Liver (tissue), 9 donors: ENCODE data around the gene NUDT16. TPM values are rescaled to one million over a fixed set of nuclear protein-coding genes. Genes with fewer than 3 reads are reported as not detected.

Experiments
- DNase-seq: peaks from one replicate; pipeline ENCODE4 v3.0.0-alpha.2; 2017; ENCODE audit warnings: low spot score
- H3K27ac ChIP-seq, 2 donors: one replicate each; pipeline ENCODE4 v1.7.0; 2013; ENCODE audit warnings: inconsistent platforms in 2 of 2, low read length in 2 of 2, control low read depth in 1 of 2, low read depth in 1 of 2, mild to moderate bottlenecking in 1 of 2
- H3K27me3 ChIP-seq, 4 donors: one replicate each; pipeline versions ENCODE4 v1.6.1 to v1.7.0; 2013; ENCODE audit warnings: low read length in 3 of 4, inconsistent platforms in 1 of 4, mild to moderate bottlenecking in 1 of 4, moderate library complexity in 1 of 4; ENCODE audit not compliant: control insufficient read depth in 4 of 4, insufficient read depth in 4 of 4
- H3K36me3 ChIP-seq, 4 donors: one replicate each; pipeline versions ENCODE4 v1.6.1 to v1.7.0; 2013; ENCODE audit warnings: low read length in 3 of 4, mild to moderate bottlenecking in 3 of 4, low read depth in 1 of 4, moderate library complexity in 1 of 4; ENCODE audit not compliant: control insufficient read depth in 4 of 4, insufficient read depth in 3 of 4
- H3K4me1 ChIP-seq, 4 donors: one replicate each; pipeline versions ENCODE4 v1.6.1 to v1.7.0; 2013; ENCODE audit warnings: low read length in 3 of 4, mild to moderate bottlenecking in 3 of 4, moderate library complexity in 1 of 4; ENCODE audit not compliant: control insufficient read depth in 4 of 4, insufficient read depth in 4 of 4
- H3K4me3 ChIP-seq, 3 donors: one replicate each; pipeline versions ENCODE4 v1.6.1 to v1.7.0; 2013; ENCODE audit warnings: low read length in 3 of 3, control low read depth in 1 of 3, low read depth in 1 of 3, mild to moderate bottlenecking in 1 of 3
- H3K9ac ChIP-seq, 2 donors: one replicate each; pipeline ENCODE4 v1.7.0; 2013; ENCODE audit warnings: low read length in 2 of 2, mild to moderate bottlenecking in 2 of 2, moderate library complexity in 2 of 2, control low read depth in 1 of 2, low read depth in 1 of 2
- H3K9me3 ChIP-seq, 4 donors: one replicate each; pipeline versions ENCODE4 v1.6.1 to v1.7.0; 2013; ENCODE audit warnings: low read length in 3 of 4; ENCODE audit not compliant: control insufficient read depth in 4 of 4
- EGR1 ChIP-seq, 2 donors: IDR thresholded peaks; 2 replicates each; pipeline ENCODE4 v1.6.1; 2016 to 2018; ENCODE audit warnings: antibody characterized with exemption in 2 of 2, low read depth in 2 of 2
- FOXA1 ChIP-seq: IDR thresholded peaks from 2 replicates; pipeline ENCODE4 v1.6.1; 2016; ENCODE audit warnings: antibody characterized with exemption
- FOXA2 ChIP-seq: IDR thresholded peaks from 2 replicates; pipeline ENCODE4 v1.6.1; 2016; ENCODE audit warnings: antibody characterized with exemption
- GABPA ChIP-seq, 2 donors: IDR thresholded peaks in 1 of 2; conservative IDR thresholded peaks in 1 of 2; 2 replicates each; pipeline ENCODE4 v1.6.1; 2016; ENCODE audit warnings: antibody characterized with exemption in 2 of 2, mild to moderate bottlenecking in 1 of 2, moderate library complexity in 1 of 2
- HNF4A ChIP-seq, 2 donors: conservative IDR thresholded peaks; 2 replicates each; pipeline ENCODE4 v1.6.1; 2016; ENCODE audit warnings: antibody characterized with exemption in 2 of 2, mild to moderate bottlenecking in 2 of 2
- HNF4G ChIP-seq: IDR thresholded peaks from 2 replicates; pipeline ENCODE4 v1.6.1; 2016; ENCODE audit warnings: antibody characterized with exemption
- JUND ChIP-seq, 2 donors: IDR thresholded peaks; 2 replicates each; pipeline ENCODE4 v1.6.1; 2016; ENCODE audit warnings: antibody characterized with exemption in 2 of 2
- NR2F2 ChIP-seq: IDR thresholded peaks from 2 replicates; pipeline ENCODE4 v1.6.1; 2016; ENCODE audit warnings: antibody characterized with exemption
- RAD21 ChIP-seq, 2 donors: IDR thresholded peaks; 2 replicates each; pipeline ENCODE4 v1.6.1; 2016; ENCODE audit warnings: antibody characterized with exemption in 2 of 2, mild to moderate bottlenecking in 2 of 2
- RXRA ChIP-seq, 2 donors: IDR thresholded peaks; 2 replicates each; pipeline ENCODE4 v1.6.1; 2017 to 2018; ENCODE audit warnings: antibody characterized with exemption in 2 of 2, mild to moderate bottlenecking in 1 of 2
- SP1 ChIP-seq: IDR thresholded peaks from 2 replicates; pipeline ENCODE4 v1.6.1; 2018; ENCODE audit warnings: antibody characterized with exemption, mild to moderate bottlenecking
- TAF1 ChIP-seq: conservative IDR thresholded peaks from 2 replicates; pipeline ENCODE4 v1.6.1; 2016; ENCODE audit warnings: antibody characterized with exemption, mild to moderate bottlenecking
- YY1 ChIP-seq: IDR thresholded peaks from 2 replicates; pipeline ENCODE4 v1.6.1; 2016; ENCODE audit warnings: antibody characterized with exemption, mild to moderate bottlenecking
- WGBS: extraction: QIAGEN DNeasy Blood & Tissue Kit; methylation state at CpG from one replicate; pipeline ENCODE4 v1.1.7; 2013; 5-methylcytosine and 5-hydroxymethylcytosine counted together
- polyA plus RNA-seq, 2 donors: library from polyadenylated mRNA; stranded (reverse) in 1 of 2; unstranded in 1 of 2; fragments of 200-250 nt in 1 of 2; fragments of >200 nt in 1 of 2; fragmentation: Nextera tagmentation in 1 of 2; extraction: Ambion mirVana in 1 of 2; gene quantifications; one replicate each; pipeline versions ENCODE4 v1.2.1 to v1.2.3, GENCODE V29; 2013 to 2015
- total RNA-seq, 2 donors: library from RNA; depleted of rRNA; stranded (reverse); fragments of >200 nt; gene quantifications; one replicate each; pipeline ENCODE4 v1.2.3, GENCODE V29; 2014
- TF ChIP-seq, protein P1 (sequence below): IDR thresholded peaks from 2 replicates; pipeline ENCODE4 v1.6.1; 2016; ENCODE audit warnings: antibody characterized with exemption
- TF ChIP-seq, protein P2 (sequence below): IDR thresholded peaks from 2 replicates; pipeline ENCODE4 v1.6.1; 2016; ENCODE audit warnings: antibody characterized with exemption
- TF ChIP-seq, protein P3 (sequence below): fragments of 150-350 bp; IDR thresholded peaks from 2 replicates; pipeline ENCODE4 v1.5.1; 2017; ENCODE audit warnings: improper control_type of control experiment, low read depth, low read length; ENCODE audit not compliant: missing input control
- TF ChIP-seq, protein P4 (sequence below): IDR thresholded peaks from 2 replicates; pipeline ENCODE4 v1.6.1; 2016; ENCODE audit warnings: antibody characterized with exemption
- TF ChIP-seq, protein P5 (sequence below): IDR thresholded peaks from 2 replicates; pipeline ENCODE4 v1.6.1; 2016; ENCODE audit warnings: antibody characterized with exemption, mild to moderate bottlenecking
- donor health status: healthy.
- donor health status: healthy.
- donor health status: healthy.
- donor health status: healthy.
- donor health status: healthy.

Gene NUDT16
- total and polyA plus RNA-seq, 4 donors = 11.3 to 33.0 (median 17.1) TPM

DNA sequence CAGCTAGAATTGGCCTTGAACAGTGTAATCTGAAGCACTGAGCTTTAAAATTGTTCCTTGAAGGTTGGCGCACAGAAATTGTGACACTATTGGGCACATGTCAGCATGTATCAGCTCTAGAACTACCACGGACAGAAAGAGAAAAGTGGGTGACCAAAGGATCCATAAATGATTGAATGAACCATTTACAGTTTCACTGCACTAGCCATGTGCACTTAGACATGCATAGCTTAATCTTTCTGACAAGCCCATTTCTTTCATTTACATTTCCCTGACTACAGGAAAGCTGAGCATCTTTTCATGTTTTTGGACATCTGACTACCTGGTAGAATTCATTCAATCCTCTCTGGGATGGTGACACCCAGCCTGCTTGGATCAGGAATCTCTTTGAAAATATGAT is 36.2 kb downstream of the NUDT16 start:
- Histone ChIP-seq H3K36me3 (no peaks in the 10 kb centered on the region), H3K4me3 (no peak overlapping the region), H3K9me3 (peaks cover 0 to 1% (median 0%) of the 10 kb centered on the region in 4 donors), H3K4me1 (no peaks in the 10 kb centered on the region), H3K27ac (no peak overlapping the region), H3K9ac (no peak overlapping the region), H3K27me3 (no peaks in the 10 kb centered on the region)
- DNase-seq = no peak
- TF ChIP-seq GABPA (IDR thresholded peaks at IDR 0.05 in 1 of 2, conservative IDR thresholded peaks at IDR 0.05 in 1 of 2) (no peak), FOXA1 (no peak), RXRA (IDR thresholded peaks at IDR 0.05) (no peak), HNF4G (no peak), NR2F2 (no peak), EGR1 (IDR thresholded peaks at IDR 0.05; ENCODE audit: low read depth in 2 of 2) (no peak), HNF4A (conservative IDR thresholded peaks at IDR 0.05) (no peak), YY1 (no peak), RAD21 (IDR thresholded peaks at IDR 0.05) (no peak), FOXA2 (no peak), JUND (IDR thresholded peaks at IDR 0.05) (no peak), SP1 (no peak)
- TF ChIP-seq, protein P1, sequence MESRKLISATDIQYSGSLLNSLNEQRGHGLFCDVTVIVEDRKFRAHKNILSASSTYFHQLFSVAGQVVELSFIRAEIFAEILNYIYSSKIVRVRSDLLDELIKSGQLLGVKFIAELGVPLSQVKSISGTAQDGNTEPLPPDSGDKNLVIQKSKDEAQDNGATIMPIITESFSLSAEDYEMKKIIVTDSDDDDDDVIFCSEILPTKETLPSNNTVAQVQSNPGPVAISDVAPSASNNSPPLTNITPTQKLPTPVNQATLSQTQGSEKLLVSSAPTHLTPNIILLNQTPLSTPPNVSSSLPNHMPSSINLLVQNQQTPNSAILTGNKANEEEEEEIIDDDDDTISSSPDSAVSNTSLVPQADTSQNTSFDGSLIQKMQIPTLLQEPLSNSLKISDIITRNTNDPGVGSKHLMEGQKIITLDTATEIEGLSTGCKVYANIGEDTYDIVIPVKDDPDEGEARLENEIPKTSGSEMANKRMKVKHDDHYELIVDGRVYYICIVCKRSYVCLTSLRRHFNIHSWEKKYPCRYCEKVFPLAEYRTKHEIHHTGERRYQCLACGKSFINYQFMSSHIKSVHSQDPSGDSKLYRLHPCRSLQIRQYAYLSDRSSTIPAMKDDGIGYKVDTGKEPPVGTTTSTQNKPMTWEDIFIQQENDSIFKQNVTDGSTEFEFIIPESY = no peak
- TF ChIP-seq, protein P2, sequence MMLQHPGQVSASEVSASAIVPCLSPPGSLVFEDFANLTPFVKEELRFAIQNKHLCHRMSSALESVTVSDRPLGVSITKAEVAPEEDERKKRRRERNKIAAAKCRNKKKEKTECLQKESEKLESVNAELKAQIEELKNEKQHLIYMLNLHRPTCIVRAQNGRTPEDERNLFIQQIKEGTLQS = no peak
- TF ChIP-seq, protein P3, sequence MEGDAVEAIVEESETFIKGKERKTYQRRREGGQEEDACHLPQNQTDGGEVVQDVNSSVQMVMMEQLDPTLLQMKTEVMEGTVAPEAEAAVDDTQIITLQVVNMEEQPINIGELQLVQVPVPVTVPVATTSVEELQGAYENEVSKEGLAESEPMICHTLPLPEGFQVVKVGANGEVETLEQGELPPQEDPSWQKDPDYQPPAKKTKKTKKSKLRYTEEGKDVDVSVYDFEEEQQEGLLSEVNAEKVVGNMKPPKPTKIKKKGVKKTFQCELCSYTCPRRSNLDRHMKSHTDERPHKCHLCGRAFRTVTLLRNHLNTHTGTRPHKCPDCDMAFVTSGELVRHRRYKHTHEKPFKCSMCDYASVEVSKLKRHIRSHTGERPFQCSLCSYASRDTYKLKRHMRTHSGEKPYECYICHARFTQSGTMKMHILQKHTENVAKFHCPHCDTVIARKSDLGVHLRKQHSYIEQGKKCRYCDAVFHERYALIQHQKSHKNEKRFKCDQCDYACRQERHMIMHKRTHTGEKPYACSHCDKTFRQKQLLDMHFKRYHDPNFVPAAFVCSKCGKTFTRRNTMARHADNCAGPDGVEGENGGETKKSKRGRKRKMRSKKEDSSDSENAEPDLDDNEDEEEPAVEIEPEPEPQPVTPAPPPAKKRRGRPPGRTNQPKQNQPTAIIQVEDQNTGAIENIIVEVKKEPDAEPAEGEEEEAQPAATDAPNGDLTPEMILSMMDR = no peak
- TF ChIP-seq, protein P4, sequence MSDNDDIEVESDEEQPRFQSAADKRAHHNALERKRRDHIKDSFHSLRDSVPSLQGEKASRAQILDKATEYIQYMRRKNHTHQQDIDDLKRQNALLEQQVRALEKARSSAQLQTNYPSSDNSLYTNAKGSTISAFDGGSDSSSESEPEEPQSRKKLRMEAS = no peak
- WGBS = 93% methylated on average over 2 of the region's 2 CpGs

DNA sequence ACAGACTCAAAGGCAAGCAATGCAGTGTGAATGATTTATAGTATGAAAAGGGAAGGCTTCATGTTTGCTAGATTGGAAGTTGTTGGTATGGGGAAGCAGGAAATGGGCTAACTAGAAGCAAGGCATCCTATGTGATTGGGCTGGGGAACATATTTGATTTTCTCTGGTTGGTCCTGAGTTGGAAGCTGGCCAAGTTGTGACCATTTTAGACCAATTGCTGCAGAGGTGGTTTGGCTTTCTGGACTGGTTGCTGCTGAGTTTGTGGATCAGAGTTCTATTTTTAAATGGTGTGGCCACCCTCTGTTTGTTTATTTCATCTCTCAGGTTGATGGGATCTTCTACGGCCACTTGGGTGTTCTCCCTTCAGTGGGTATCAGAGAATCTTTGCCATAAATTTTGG is 39.7 kb downstream of the NUDT16 start:
- H3K4me1 ChIP-seq = no peaks in the 10 kb centered on the region
- no peak overlapping the region for H3K9ac ChIP-seq
- no peak for TF ChIP-seq JUND (IDR thresholded peaks at IDR 0.05)
- no peak for TF ChIP-seq EGR1 (IDR thresholded peaks at IDR 0.05; ENCODE audit: low read depth in 2 of 2)
- no peak for TF ChIP-seq FOXA2
- TF ChIP-seq, protein P2 = no peak
- TF ChIP-seq HNF4G = no peak
- TF ChIP-seq, protein P5, sequence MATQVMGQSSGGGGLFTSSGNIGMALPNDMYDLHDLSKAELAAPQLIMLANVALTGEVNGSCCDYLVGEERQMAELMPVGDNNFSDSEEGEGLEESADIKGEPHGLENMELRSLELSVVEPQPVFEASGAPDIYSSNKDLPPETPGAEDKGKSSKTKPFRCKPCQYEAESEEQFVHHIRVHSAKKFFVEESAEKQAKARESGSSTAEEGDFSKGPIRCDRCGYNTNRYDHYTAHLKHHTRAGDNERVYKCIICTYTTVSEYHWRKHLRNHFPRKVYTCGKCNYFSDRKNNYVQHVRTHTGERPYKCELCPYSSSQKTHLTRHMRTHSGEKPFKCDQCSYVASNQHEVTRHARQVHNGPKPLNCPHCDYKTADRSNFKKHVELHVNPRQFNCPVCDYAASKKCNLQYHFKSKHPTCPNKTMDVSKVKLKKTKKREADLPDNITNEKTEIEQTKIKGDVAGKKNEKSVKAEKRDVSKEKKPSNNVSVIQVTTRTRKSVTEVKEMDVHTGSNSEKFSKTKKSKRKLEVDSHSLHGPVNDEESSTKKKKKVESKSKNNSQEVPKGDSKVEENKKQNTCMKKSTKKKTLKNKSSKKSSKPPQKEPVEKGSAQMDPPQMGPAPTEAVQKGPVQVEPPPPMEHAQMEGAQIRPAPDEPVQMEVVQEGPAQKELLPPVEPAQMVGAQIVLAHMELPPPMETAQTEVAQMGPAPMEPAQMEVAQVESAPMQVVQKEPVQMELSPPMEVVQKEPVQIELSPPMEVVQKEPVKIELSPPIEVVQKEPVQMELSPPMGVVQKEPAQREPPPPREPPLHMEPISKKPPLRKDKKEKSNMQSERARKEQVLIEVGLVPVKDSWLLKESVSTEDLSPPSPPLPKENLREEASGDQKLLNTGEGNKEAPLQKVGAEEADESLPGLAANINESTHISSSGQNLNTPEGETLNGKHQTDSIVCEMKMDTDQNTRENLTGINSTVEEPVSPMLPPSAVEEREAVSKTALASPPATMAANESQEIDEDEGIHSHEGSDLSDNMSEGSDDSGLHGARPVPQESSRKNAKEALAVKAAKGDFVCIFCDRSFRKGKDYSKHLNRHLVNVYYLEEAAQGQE = no peak
- TF ChIP-seq RAD21 (IDR thresholded peaks at IDR 0.05) = no peak
- no peak for TF ChIP-seq HNF4A (conservative IDR thresholded peaks at IDR 0.05)
- TF ChIP-seq, protein P1 = no peak
- TF ChIP-seq RXRA (IDR thresholded peaks at IDR 0.05) = no peak
- TF ChIP-seq, protein P4 = no peak
- no peak for TF ChIP-seq SP1
- no peak for TF ChIP-seq TAF1
- WGBS = 91% methylated on average over 1 of the region's 1 CpG
- no peaks in the 10 kb centered on the region for H3K27me3 ChIP-seq
- no peak overlapping the region for H3K27ac ChIP-seq
- H3K36me3 ChIP-seq = no peaks in the 10 kb centered on the region
- no peak overlapping the region for H3K4me3 ChIP-seq
- DNase-seq = no peak
- H3K9me3 ChIP-seq = no peaks in the 10 kb centered on the region
